Skeletal muscle cell (primary cell): ENCODE data around the gene APOOL.
"Not testable (repeated sequence)": the region's sequence is repeated elsewhere in the genome, so short reads cannot be mapped to it uniquely, and the experiment has no call there.

Experiments
- DNase-seq: peaks from one replicate; pipeline ENCODE4 v3.0.0-alpha.2; 2010; ENCODE audit warnings: low read depth
- H3K4me3 ChIP-seq: 2 replicates; pipeline ENCODE4 v1.5.1; 2011; ENCODE audit warnings: low read depth, mild to moderate bottlenecking, control low read depth, low read length, moderate library complexity

The APOOL gene

DNA sequence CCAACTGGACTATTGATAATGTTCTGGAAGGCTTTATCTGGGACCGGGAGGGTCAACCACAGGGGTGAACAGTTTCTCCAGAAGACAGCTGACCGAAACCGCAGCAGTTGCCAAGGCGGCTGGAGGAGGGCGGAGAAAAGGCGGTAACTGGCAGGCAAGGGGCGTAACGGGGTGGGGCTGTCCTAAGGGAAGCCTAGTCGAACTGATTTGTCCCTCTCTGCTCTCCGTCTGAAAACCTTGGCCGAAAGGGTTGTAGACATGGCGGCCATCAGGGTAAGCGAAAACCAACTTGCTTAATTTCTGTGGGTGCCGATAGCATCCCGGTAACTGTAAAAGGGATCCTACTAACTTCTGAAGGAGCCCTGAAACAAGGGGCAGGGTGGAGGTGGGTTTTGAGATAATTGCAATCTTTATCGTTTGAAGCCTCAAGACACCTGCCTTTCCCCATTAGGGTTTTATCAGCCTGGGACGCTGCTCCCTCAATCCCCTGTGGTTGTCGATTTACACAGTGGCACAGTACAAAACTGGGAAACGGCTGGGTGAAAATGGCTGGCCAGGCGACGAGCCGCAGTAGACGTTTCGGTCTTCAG, at the start of gene APOOL:
Gene APOOL (plus strand): TSS at position 223 of the 590 bp plus-strand sequence. CDS start 36 bp downstream, at position 259.
- H3K4me3 ChIP-seq = peak within 1 kb of the TSS; percentile 70

DNA sequence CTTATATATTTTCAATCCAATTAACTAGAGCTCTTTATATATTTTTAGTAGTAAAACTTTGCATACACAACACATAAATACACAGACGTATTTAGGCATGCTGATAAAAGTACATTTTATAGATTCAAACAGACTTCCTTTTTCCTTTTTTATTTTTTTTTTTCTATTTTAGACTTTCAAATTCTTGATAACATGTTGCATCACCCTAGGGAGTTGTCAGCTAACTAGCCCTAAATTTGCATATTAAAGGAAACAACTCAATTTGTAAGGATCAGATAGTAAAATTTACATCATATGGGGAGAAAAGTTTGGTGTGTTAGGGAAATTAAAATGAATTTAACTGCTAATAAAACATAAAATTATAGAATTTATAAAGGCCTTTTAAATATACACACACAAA, 47.4 kb upstream of the APOOL start:
- H3K4me3 ChIP-seq = no peak overlapping the region
- no peak for DNase-seq

More for the DNA sequence above, at the start of gene APOOL:
- DNase-seq = peak; percentile 70

GRCh38 chrX:84974803-84975202, 28.9 kb upstream of the APOOL start:
- no peak for DNase-seq
- no peak overlapping the region for H3K4me3 ChIP-seq

- not testable (repeated sequence) for DNase-seq, H3K4me3 ChIP-seq
Observed at GRCh38 chrX:84991739-84992138, 11.9 kb upstream of the APOOL start.

- no peak overlapping the region for H3K4me3 ChIP-seq
- DNase-seq = no peak
Observed at GRCh38 chrX:84993150-84993549, 10.5 kb upstream of the APOOL start.

- H3K4me3 ChIP-seq = no peak overlapping the region
- no peak for DNase-seq
Observed at GRCh38 chrX:85001344-85001743, 2.3 kb upstream of the APOOL start.

DNA sequence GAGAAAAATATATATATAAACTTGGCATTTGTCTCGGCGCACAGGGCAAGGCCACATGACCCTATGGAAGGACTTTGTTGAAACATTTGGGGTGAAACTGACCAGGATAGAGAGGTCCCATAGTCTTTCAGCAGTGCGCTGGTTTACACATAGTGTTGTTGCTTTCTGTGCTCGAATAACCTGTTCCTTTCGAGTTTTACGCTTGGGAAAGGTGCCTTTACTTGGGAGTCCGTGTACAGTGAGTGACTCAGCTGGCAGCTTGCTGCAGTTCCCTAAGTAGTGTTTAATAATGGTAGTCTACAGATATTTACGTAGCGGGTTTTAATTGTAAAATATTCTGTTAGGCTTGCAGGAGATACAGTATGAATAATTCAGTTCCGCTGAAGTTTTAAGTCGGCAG, 578 bp downstream of the APOOL start:
- no peak for DNase-seq
- H3K4me3 ChIP-seq = peak overlapping the region; percentile 70

DNA sequence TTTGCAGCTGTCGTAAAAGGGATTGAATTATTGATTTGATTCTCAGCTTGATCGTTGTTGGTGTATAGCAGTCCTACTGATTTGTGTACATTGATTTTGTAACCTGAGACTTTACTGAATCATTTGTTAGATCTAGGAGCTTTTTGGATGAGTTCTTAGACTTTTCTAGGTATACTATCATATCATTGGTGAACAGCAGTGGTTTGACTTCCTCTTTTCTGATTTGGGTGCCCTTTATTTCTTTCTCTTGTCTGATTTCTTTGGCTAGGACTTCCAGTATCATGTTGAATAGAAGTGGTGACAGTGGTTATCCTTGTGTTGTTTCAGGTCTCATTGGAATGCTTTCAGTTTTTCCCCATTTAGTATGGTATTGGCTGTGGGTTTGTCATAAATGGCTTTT, 8.4 kb downstream of the APOOL start:
- DNase-seq = no peak
- H3K4me3 ChIP-seq = no peak overlapping the region

- not testable (repeated sequence) for DNase-seq, H3K4me3 ChIP-seq
Observed at GRCh38 chrX:85015351-85015750, 11.7 kb downstream of the APOOL start.

GRCh38 chrX:85017721-85018120, 14.0 kb downstream of the APOOL start:
- DNase-seq = no peak
- no peak overlapping the region for H3K4me3 ChIP-seq

- no peak for DNase-seq
- H3K4me3 ChIP-seq = no peak overlapping the region
Observed at GRCh38 chrX:85018471-85018870, 14.8 kb downstream of the APOOL start.

DNA sequence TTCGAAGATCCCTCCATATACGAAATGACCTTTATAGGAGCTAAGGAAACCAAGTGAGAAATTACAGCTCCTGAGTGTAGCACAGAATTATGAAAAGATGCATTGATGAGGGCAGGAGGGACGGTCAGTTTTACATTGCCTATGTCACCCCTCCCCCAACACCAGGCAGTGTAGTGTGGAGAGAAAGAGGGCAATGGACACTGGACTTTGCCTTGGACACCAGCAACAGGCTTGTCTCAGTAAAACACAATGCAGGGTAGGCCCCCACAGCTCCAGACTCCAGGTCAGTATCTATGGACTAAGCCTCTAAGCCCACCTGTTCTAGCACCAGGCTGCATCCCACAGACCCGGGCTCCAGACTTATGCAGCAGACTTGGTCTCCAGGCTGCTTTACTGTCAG, 16.5 kb downstream of the APOOL start:
- DNase-seq = no peak
- H3K4me3 ChIP-seq = no peak overlapping the region

GRCh38 chrX:85024044-85024443, 20.4 kb downstream of the APOOL start:
- no peak for DNase-seq
- H3K4me3 ChIP-seq = no peak overlapping the region

- DNase-seq = no peak
Observed at GRCh38 chrX:85024562-85024961, 20.9 kb downstream of the APOOL start.

GRCh38 chrX:85026170-85026569, 22.5 kb downstream of the APOOL start:
- DNase-seq = no peak
- H3K4me3 ChIP-seq = no peak overlapping the region

More at GRCh38 chrX:85024562-85024961, 20.9 kb downstream of the APOOL start:
- no peak overlapping the region for H3K4me3 ChIP-seq

- DNase-seq = no peak
Observed at GRCh38 chrX:85029043-85029442, 25.4 kb downstream of the APOOL start.

GRCh38 chrX:85031505-85031904, 27.8 kb downstream of the APOOL start:
- no peak for DNase-seq
- no peak overlapping the region for H3K4me3 ChIP-seq

More at GRCh38 chrX:85029043-85029442, 25.4 kb downstream of the APOOL start:
- H3K4me3 ChIP-seq = no peak overlapping the region

GRCh38 chrX:85037114-85037513, 33.4 kb downstream of the APOOL start:
- H3K4me3 ChIP-seq = no peak overlapping the region
- no peak for DNase-seq

DNA sequence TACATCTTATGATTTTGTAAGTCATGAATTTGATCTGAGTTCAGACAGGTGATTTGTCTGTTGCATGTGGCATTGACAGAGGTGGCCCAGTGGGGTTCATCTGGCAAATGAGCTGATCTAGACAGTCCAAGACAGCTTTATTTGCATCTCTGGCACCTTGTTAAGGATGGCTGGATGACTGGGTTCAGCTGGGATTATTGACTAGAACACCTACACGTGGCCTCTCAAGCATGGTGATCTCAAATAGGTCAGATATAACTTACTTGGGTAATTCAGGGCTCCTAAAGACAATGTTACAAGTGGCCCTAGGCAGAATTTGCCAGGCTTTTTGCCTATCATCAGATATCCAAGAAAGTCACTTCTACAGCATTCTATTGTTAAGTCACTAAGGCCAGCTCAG, 48.0 kb downstream of the APOOL start:
- H3K4me3 ChIP-seq = no peak overlapping the region
- DNase-seq = no peak

DNA sequence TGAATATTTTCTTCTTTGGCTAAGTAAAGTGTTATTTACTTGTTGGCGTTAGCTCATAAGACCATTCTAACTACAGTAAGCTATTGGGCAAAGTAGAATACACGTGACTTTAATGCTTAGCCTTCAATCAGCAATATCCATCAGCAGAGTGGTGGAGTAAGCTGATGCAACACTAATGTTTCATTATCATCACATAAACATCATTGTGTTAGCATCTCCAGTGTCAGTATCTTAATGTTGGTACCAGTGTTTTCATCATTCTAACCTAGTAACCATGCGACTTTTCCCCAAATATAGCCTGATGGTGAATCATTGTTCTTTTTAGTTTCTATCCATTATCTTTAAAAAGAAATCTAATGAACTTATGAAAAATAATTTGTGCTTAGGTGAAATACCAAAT, 48.5 kb downstream of the APOOL start:
- H3K4me3 ChIP-seq = no peak overlapping the region
- peak; percentile 25 for DNase-seq

- no peak overlapping the region for H3K4me3 ChIP-seq
- peak; percentile 60 for DNase-seq
Observed at GRCh38 chrX:85052636-85053343, 49.1 kb downstream of the APOOL start.
